ENCODE results near the gene UBE4B. TPM values are rescaled to one million over a fixed set of nuclear protein-coding genes. Genes with fewer than 3 reads are reported as not detected.

Gene UBE4B
- total and polyA plus RNA-seq, 9 of the 15 experiments (the other 6 are each of a cell fraction or from before 2014, with no cell fraction given), result 11.7 to 73.7 (median 40.1) TPM

DNA sequence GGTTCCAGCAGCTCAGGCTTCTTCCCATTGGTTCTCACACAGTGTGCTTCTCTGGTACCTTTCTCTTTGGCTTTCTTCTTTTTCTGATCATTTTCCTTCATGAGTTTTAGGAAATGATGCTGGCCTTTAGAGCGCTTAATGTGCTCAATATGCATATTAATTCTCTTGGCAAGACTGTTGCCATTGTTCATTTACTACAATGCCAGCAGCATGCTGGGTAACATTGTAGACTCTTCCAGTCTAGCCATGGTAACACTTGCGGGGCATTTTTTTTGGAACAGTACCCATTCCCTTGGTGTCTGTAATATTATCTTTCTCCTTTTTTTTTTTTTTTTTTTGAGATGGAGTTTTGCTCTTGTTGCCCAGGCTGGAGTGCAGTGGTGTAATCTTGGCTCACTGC is 21.7 kb downstream of the UBE4B start:
- H3K9me3 ChIP-seq (replicated peaks; ENCODE audit: control insufficient read depth, insufficient read depth, low read depth, low read length), result no peaks in the 10 kb centered on the region
- H4K20me1 ChIP-seq (replicated peaks; ENCODE audit: control insufficient read depth, insufficient read depth, low read length), result no peaks in the 10 kb centered on the region; the same call in none of the 2 replicates
- H2AFZ ChIP-seq (ENCODE audit: low read depth, low read length), result no peak overlapping the region
- no peak overlapping the region for H3K27ac ChIP-seq (ENCODE audit: extremely low read depth, low read depth, low read length)
- H3K4me2 ChIP-seq (ENCODE audit: insufficient read depth, low read length), result no peak overlapping the region
- no peak overlapping the region for H3K9ac ChIP-seq (ENCODE audit: insufficient read depth in 1 of 2, low read depth in 2 of 2, low read length in 2 of 2)
- ATAC-seq (no peak), DNase-seq (ENCODE audit: extremely low read depth in 1 of 4, low spot score in 3 of 4) (no peak), FAIRE-seq (no peak)
- H3K4me1 ChIP-seq (replicated peaks in 1 of 2; ENCODE audit: control insufficient read depth in 2 of 2, insufficient read depth in 2 of 2, low read length in 2 of 2), result peaks cover 5 to 8% of the 10 kb centered on the region in 2 experiments; a peak in 4 of 5 replicates
- H3K4me3 ChIP-seq, result no peak overlapping the region
- 90% methylated on average over 2 of the region's 2 CpGs for WGBS (ENCODE audit: insufficient coverage, low coverage, missing lambda C conversion rate)
- ChIA-PET CTCF (ENCODE audit: low intra/inter-chr PET ratio) (no interaction called here), POLR2A (interaction anchor here (1.3 kb wide), 1 partner anchor 12 kb away, joined by 6 read pairs; no protein-coding TSS in a partner anchor)
- H3K27me3 ChIP-seq (ENCODE audit: control insufficient read depth in 2 of 2, insufficient read depth in 2 of 2, low read length in 2 of 2), result no peaks in the 10 kb centered on the region
- TF ChIP-seq KDM1A (IDR thresholded peaks at IDR 0.05) (no peak), SRF (CRISPR knock-in tag; IDR thresholded peaks at IDR 0.05) (no peak), PTRF (tag; IDR thresholded peaks at IDR 0.05) (peak; percentile 42; the same call in 1 of the 2 replicates), LEF1 (IDR thresholded peaks at IDR 0.05) (no peak), PPARD (CRISPR knock-in tag; IDR thresholded peaks at IDR 0.05) (no peak)
- in situ Hi-C loops (cut with MboI), result no loop called here
- H3K9me1 ChIP-seq (ENCODE audit: control insufficient read depth, insufficient read depth, low read length), result no peaks in the 10 kb centered on the region
- H3K36me3 ChIP-seq (ENCODE audit: control insufficient read depth, insufficient read depth, low read length), result peaks cover 50% of the 10 kb centered on the region
- no TSS peak for BruUV-seq (replicated peaks)
- H3K79me2 ChIP-seq (ENCODE audit: control insufficient read depth, insufficient read depth, low read length), result peaks cover 88% of the 10 kb centered on the region
- intact Hi-C loops (cut with micrococcal nuclease), result no loop called here

DNA sequence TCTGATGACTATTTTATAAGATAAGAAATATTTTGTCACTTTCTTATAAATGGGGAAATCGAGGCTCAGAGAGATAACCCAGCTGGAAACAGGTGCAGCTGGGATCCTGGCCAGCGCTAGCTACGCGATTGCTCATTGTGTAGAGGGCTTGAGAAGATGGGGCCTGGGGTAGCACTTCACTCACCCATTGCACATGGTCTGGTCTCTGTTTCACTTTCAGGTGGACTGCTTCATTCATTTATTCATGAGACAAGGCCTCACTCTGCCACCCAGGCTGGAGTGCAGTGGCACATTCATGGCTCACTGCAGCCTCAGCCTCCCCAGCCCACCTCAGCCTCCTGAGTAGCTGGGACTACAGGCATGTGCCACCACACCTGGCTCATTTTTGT is 23.8 kb downstream of the UBE4B start:
- H3K4me2 ChIP-seq (ENCODE audit: insufficient read depth, low read length), result no peak overlapping the region
- H3K79me2 ChIP-seq (ENCODE audit: control insufficient read depth, insufficient read depth, low read length), result peaks cover 89% of the 10 kb centered on the region
- peaks cover 33% of the 10 kb centered on the region; the same call in 2 of the 3 replicates for H3K36me3 ChIP-seq (ENCODE audit: control insufficient read depth, insufficient read depth, low read length)
- ChIA-PET POLR2A (interaction anchor here (0.5 to 2.1 kb wide), 4 partner anchors 10 to 172 kb away, joined by 3 to 9 read pairs (median 4); no protein-coding TSS in a partner anchor), CTCF (ENCODE audit: low intra/inter-chr PET ratio) (interaction anchor here (0.8 kb wide), 1 partner anchor 11 kb away, joined by 3 read pairs; no protein-coding TSS in a partner anchor)
- DNase-seq (ENCODE audit: extremely low read depth in 1 of 4, low spot score in 3 of 4), result no peak
- H3K4me3 ChIP-seq, result no peak overlapping the region
- no peaks in the 10 kb centered on the region for H3K9me3 ChIP-seq (replicated peaks; ENCODE audit: control insufficient read depth, insufficient read depth, low read depth, low read length)
- no peak overlapping the region for H2AFZ ChIP-seq (ENCODE audit: low read depth, low read length)
- 94% methylated on average over 4 of the region's 4 CpGs for WGBS (ENCODE audit: insufficient coverage, low coverage, missing lambda C conversion rate)
- in situ Hi-C loops (cut with MboI) (no loop called here), intact Hi-C loops (cut with micrococcal nuclease) (no loop called here)
- H3K4me1 ChIP-seq (replicated peaks in 1 of 2; ENCODE audit: control insufficient read depth in 2 of 2, insufficient read depth in 2 of 2, low read length in 2 of 2), result peaks cover 5 to 8% of the 10 kb centered on the region in 2 experiments; a peak in 4 of 5 replicates
- no peak overlapping the region for H3K9ac ChIP-seq (ENCODE audit: insufficient read depth in 1 of 2, low read depth in 2 of 2, low read length in 2 of 2)
- no peak for ATAC-seq
- no peak for FAIRE-seq
- H3K27ac ChIP-seq (ENCODE audit: extremely low read depth, low read depth, low read length), result no peak overlapping the region
- no peaks in the 10 kb centered on the region for H3K27me3 ChIP-seq (ENCODE audit: control insufficient read depth in 2 of 2, insufficient read depth in 2 of 2, low read length in 2 of 2)
- H4K20me1 ChIP-seq (replicated peaks; ENCODE audit: control insufficient read depth, insufficient read depth, low read length), result no peaks in the 10 kb centered on the region; the same call in none of the 2 replicates
- no TSS peak for BruUV-seq (replicated peaks)
- H3K9me1 ChIP-seq (ENCODE audit: control insufficient read depth, insufficient read depth, low read length), result no peaks in the 10 kb centered on the region
- TF ChIP-seq MEIS2 (IDR thresholded peaks at IDR 0.05; ENCODE audit: partially characterized antibody), result no peak
- TF ChIP-seq, protein P1, sequence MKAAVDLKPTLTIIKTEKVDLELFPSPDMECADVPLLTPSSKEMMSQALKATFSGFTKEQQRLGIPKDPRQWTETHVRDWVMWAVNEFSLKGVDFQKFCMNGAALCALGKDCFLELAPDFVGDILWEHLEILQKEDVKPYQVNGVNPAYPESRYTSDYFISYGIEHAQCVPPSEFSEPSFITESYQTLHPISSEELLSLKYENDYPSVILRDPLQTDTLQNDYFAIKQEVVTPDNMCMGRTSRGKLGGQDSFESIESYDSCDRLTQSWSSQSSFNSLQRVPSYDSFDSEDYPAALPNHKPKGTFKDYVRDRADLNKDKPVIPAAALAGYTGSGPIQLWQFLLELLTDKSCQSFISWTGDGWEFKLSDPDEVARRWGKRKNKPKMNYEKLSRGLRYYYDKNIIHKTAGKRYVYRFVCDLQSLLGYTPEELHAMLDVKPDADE (conservative IDR thresholded peaks at IDR 0.05; ENCODE audit: control insufficient read depth, low read depth, low read length), result no peak
- TF ChIP-seq, protein P2, sequence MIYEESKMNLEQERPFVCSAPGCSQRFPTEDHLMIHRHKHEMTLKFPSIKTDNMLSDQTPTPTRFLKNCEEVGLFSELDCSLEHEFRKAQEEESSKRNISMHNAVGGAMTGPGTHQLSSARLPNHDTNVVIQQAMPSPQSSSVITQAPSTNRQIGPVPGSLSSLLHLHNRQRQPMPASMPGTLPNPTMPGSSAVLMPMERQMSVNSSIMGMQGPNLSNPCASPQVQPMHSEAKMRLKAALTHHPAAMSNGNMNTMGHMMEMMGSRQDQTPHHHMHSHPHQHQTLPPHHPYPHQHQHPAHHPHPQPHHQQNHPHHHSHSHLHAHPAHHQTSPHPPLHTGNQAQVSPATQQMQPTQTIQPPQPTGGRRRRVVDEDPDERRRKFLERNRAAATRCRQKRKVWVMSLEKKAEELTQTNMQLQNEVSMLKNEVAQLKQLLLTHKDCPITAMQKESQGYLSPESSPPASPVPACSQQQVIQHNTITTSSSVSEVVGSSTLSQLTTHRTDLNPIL (CRISPR knock-in tag; IDR thresholded peaks at IDR 0.05), result no peak
- TF ChIP-seq, protein P3, sequence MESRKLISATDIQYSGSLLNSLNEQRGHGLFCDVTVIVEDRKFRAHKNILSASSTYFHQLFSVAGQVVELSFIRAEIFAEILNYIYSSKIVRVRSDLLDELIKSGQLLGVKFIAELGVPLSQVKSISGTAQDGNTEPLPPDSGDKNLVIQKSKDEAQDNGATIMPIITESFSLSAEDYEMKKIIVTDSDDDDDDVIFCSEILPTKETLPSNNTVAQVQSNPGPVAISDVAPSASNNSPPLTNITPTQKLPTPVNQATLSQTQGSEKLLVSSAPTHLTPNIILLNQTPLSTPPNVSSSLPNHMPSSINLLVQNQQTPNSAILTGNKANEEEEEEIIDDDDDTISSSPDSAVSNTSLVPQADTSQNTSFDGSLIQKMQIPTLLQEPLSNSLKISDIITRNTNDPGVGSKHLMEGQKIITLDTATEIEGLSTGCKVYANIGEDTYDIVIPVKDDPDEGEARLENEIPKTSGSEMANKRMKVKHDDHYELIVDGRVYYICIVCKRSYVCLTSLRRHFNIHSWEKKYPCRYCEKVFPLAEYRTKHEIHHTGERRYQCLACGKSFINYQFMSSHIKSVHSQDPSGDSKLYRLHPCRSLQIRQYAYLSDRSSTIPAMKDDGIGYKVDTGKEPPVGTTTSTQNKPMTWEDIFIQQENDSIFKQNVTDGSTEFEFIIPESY (CRISPR knock-in tag; IDR thresholded peaks at IDR 0.05), result no peak

Measured in K562 (cell line).